GM10266 (cell line): ENCODE measurements around the gene RPL12.
"Not testable (repeated sequence)": the region's sequence is repeated elsewhere in the genome, so short reads cannot be mapped to it uniquely, and the experiment has no call there.

Source experiments
- DNase-seq: peaks from one replicate; pipeline ENCODE4 v3.0.0; 2012; ENCODE audit errors: extremely low spot score
- CTCF ChIP-seq: IDR thresholded peaks from 2 replicates; pipeline ENCODE4 v1.5.1; 2012; ENCODE audit warnings: mild to moderate bottlenecking, low read depth; ENCODE audit not compliant: control insufficient read depth, insufficient read depth; ENCODE audit errors: missing control alignments

The RPL12 gene

GRCh38 chr9:127473501-127473900 is 22.3 kb upstream of the RPL12 start:
- no peak for TF ChIP-seq CTCF
- DNase-seq, result no peak

GRCh38 chr9:127470662-127471061 is 19.5 kb upstream of the RPL12 start:
- TF ChIP-seq CTCF, result no peak

GRCh38 chr9:127467621-127468020 is 16.4 kb upstream of the RPL12 start:
- DNase-seq, result no peak
- no peak for TF ChIP-seq CTCF

More at GRCh38 chr9:127470662-127471061, 19.5 kb upstream of the RPL12 start:
- no peak for DNase-seq

GRCh38 chr9:127466407-127466917 is 15.3 kb upstream of the RPL12 start:
- not testable (repeated sequence) for DNase-seq

GRCh38 chr9:127463911-127464310 is 12.7 kb upstream of the RPL12 start:
- TF ChIP-seq CTCF, result no peak
- no peak for DNase-seq

- TF ChIP-seq CTCF, result no peak
- no peak for DNase-seq
Observed at GRCh38 chr9:127463382-127463781, 12.2 kb upstream of the RPL12 start.

- no peak for TF ChIP-seq CTCF
- DNase-seq, result no peak
Observed at GRCh38 chr9:127458921-127459320, 7.7 kb upstream of the RPL12 start.

- TF ChIP-seq CTCF, result no peak
- DNase-seq, result no peak
Observed at GRCh38 chr9:127457191-127457878, 6.1 kb upstream of the RPL12 start.
